Adrenal gland (tissue), 12 donors: ENCODE data around the gene ALX4. TPM values are rescaled to one million over a fixed set of nuclear protein-coding genes. Genes with fewer than 3 reads are reported as not detected.

ENCODE experiments used
- DNase-seq, 7 donors: peaks; one replicate each; pipeline ENCODE4 v3.0.0-alpha.2; 2019 to 2020
- H3K27ac ChIP-seq, 5 donors: fragments of 200-600 bp; sonication (generic) in 4 of 5; 1 replicate in 3 of 5; 2 replicates in 2 of 5; pipeline versions ENCODE4 v1.5.1 to v1.8.0; 2016 to 2020; ENCODE audit warnings: mild to moderate bottlenecking in 1 of 5
- H3K27me3 ChIP-seq: fragments of 200-600 bp; 2 replicates; pipeline ENCODE4 v1.8.0; 2021
- H3K36me3 ChIP-seq, 2 donors: fragments of 200-600 bp; replicated peaks in 1 of 2; 1 replicate in 1 of 2; 2 replicates in 1 of 2; pipeline versions ENCODE4 v1.5.1 to v1.8.0; 2018 to 2022
- H3K4me1 ChIP-seq, 2 donors: fragments of 200-600 bp; replicated peaks in 1 of 2; 1 replicate in 1 of 2; 2 replicates in 1 of 2; pipeline versions ENCODE4 v1.5.1 to v1.8.0; 2018 to 2021
- H3K4me3 ChIP-seq, 4 donors: fragments of 200-600 bp; sonication (generic) in 3 of 4; one replicate each; pipeline ENCODE4 v1.5.1; 2016 to 2018
- H3K9me3 ChIP-seq, 3 donors: fragments of 200-600 bp; sonication (generic) in 1 of 3; replicated peaks in 1 of 3; 1 replicate in 2 of 3; 2 replicates in 1 of 3; pipeline versions ENCODE4 v1.5.1 to v1.8.0; 2016 to 2021
- CTCF ChIP-seq, 6 experiments: fragments of 450-650 bp in 4 of 6; fragments of 200-600 bp in 2 of 6; sonication (generic) in 1 of 6; IDR thresholded peaks; 1 replicate in 5 of 6; 2 replicates in 1 of 6; pipeline versions ENCODE4 v1.5.1 to v1.8.0; 2016 to 2021; ENCODE audit warnings: antibody characterized with exemption in 6 of 6, mild to moderate bottlenecking in 2 of 6, moderate library complexity in 1 of 6
- POLR2A ChIP-seq, 2 donors: fragments of 450-650 bp; IDR thresholded peaks; one replicate each; pipeline ENCODE4 v1.6.1; 2017; ENCODE audit warnings: antibody characterized with exemption in 2 of 2, mild to moderate bottlenecking in 2 of 2, moderate library complexity in 1 of 2
- WGBS, 4 donors: extraction: QIAGEN DNeasy Blood & Tissue Kit in 2 of 4; methylation state at CpG; one replicate each; pipeline versions ENCODE4 v1.1.5 to v1.1.7; 2013 to 2017; 5-methylcytosine and 5-hydroxymethylcytosine counted together
- intact Hi-C, 2 donors: fragments of 100-400 bp; cut with DNase I; formaldehyde crosslinking; loops; one replicate each; pipeline versions ENCODE4 v1.14.1 to v1.15.0; 2022 to 2023
- polyA plus RNA-seq, 3 donors: library from polyadenylated mRNA; stranded (reverse); fragments of 200-250 nt in 2 of 3; fragments of 350-450 nt in 1 of 3; fragmentation: Illumina TruSeq in 1 of 3; extraction: RNeasy Lipid Tissue Mini Kit (QIAGEN cat#74804) in 1 of 3; gene quantifications; one replicate each; pipeline ENCODE4 v1.2.3, GENCODE V29; 2013 to 2014
- total RNA-seq, 9 donors: library from RNA; depleted of rRNA in 4 of 9; stranded (reverse); fragments of >200 nt in 4 of 9; fragments of 120-200 nt in 1 of 9; fragmentation: NEBNext Ultra II Directional in 1 of 9; extraction: Animal tissue kit (Norgen Biotek cat#: 25700) in 1 of 9; gene quantifications; one replicate each; pipeline versions ENCODE4 v1.1.0 to v1.2.4, GENCODE V29; 2013 to 2023
- donor health status: healthy with polysubstance abuse.
- donor health status: Bipolar disorder and iron deficiency.
- donor health status: DM: yes; HTN: yes; CAD: no.
- donor health status: DM: no; HTN: no; CAD: no.
- donor health status: DM: no; HTN: no; CAD: no.
- donor health status: DM: yes; HTN: yes; CAD: no.

The ALX4 gene
- total and polyA plus RNA-seq, 12 donors: 0.03 to 0.06 TPM; not detected in 10

DNA sequence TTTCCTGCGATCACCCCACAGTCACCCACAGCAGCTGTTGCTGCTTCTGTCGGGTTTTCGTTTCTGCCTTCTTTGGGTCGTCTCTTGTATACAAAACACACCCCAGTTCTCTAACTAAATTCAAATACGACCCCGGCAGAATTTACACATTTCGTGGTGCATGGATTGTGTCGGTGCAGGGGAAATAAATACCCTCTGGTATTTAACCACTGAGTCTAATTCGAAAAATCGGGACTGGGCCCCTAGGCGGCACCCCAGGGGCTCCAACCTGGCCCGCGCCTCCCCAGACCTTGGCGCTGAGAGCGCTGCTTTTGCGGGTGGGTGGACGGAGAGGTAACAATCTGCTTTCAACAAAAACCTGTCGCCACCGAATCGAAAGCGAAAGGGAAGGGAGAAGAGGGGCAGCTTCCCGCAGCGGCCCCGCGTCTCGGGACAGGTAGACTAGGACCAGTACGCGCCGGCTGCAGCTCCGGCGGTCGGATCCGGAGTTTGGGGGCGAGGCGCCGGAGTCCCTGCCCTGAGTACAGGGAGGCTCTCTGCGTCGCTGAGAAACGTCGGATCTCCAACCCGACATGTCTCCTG is 4.4 kb downstream of the ALX4 start:
- Histone ChIP-seq H3K4me1 (peaks cover 7 to 25% of the 10 kb centered on the region in 2 donors), H3K36me3 (no peaks in the 10 kb centered on the region), H3K4me3 (peak overlapping the region in 2 of 4 donors; percentile 12 to 68), H3K27me3 (peaks cover 74% of the 10 kb centered on the region), H3K27ac (no peak overlapping the region), H3K9me3 (no peaks in the 10 kb centered on the region)
- WGBS, 4 donors: 4 to 11% (median 9%) methylated on average over 29 to 41 of the region's 41 CpGs
- TF ChIP-seq CTCF (IDR thresholded peaks at IDR 0.05) (no peak), POLR2A (IDR thresholded peaks at IDR 0.05) (no peak)
- no peak for DNase-seq
- intact Hi-C loops: no loop called here

- Histone ChIP-seq H3K27ac (no peak overlapping the region), H3K4me3 (peak overlapping the region in 2 of 4 donors; percentile 12 to 68), H3K4me1 (peaks cover 7 to 25% of the 10 kb centered on the region in 2 donors), H3K9me3 (no peaks in the 10 kb centered on the region), H3K36me3 (no peaks in the 10 kb centered on the region), H3K27me3 (peaks cover 71% of the 10 kb centered on the region)
- TF ChIP-seq POLR2A (IDR thresholded peaks at IDR 0.05) (no peak), CTCF (IDR thresholded peaks at IDR 0.05) (no peak)
- WGBS, 4 donors: 20 to 24% (median 22%) methylated on average over 10 of the region's 10 CpGs
- DNase-seq: no peak
- intact Hi-C loops: no loop called here
These were observed 4.9 kb downstream of the ALX4 start for GRCh38 chr11:44305026-44305469.

GRCh38 chr11:44304091-44305025 is 5.6 kb downstream of the ALX4 start:
- Histone ChIP-seq H3K4me1 (peaks cover under 1 to 18% of the 10 kb centered on the region in 2 donors), H3K27me3 (peaks cover 65% of the 10 kb centered on the region), H3K4me3 (peak overlapping the region in 1 of 4 donors; percentile 10), H3K36me3 (no peaks in the 10 kb centered on the region), H3K9me3 (no peaks in the 10 kb centered on the region), H3K27ac (no peak overlapping the region)
- intact Hi-C loops: no loop called here
- DNase-seq: no peak
- 10 to 16% (median 12%) methylated on average over 52 to 71 of the region's 71 CpGs for WGBS, 4 donors
- TF ChIP-seq CTCF (IDR thresholded peaks at IDR 0.05) (no peak), POLR2A (IDR thresholded peaks at IDR 0.05) (no peak)

- TF ChIP-seq POLR2A (IDR thresholded peaks at IDR 0.05) (no peak), CTCF (IDR thresholded peaks at IDR 0.05) (no peak)
- no peak for DNase-seq
- peaks cover 57% of the 10 kb centered on the region for H3K27me3 ChIP-seq
- H3K27ac ChIP-seq: no peak overlapping the region
- H3K36me3 ChIP-seq: no peaks in the 10 kb centered on the region
- peaks cover 0 to 15% of the 10 kb centered on the region in 2 donors for H3K4me1 ChIP-seq
- 14 to 36% (median 16%) methylated on average over 10 to 28 of the region's 28 CpGs for WGBS, 4 donors
- no peaks in the 10 kb centered on the region for H3K9me3 ChIP-seq
- H3K4me3 ChIP-seq: no peak overlapping the region
- intact Hi-C loops: no loop called here
These were observed 6.5 kb downstream of the ALX4 start for GRCh38 chr11:44303401-44303938.
